ENCODE data around the gene COL11A2.

- no peak for TF ChIP-seq POLR2AphosphoS5 (IDR thresholded peaks at IDR 0.05; ENCODE audit: borderline replicate concordance, low read depth, low read length)
- no peak for TF ChIP-seq EZH2 (IDR thresholded peaks at IDR 0.05)
These were observed 49.7 kb downstream of the COL11A2 start for GRCh38 chr6:33142501-33143070.

Data from SK-N-MC (cell line).